ENCODE results near the gene KCNMB2. TPM values are rescaled to one million over a fixed set of nuclear protein-coding genes. Genes with fewer than 3 reads are reported as not detected.

Gene KCNMB2
- polyA plus RNA-seq, 3 donors: not detected

- no peaks in the 10 kb centered on the region for H3K27me3 ChIP-seq (ENCODE audit: control insufficient read depth in 2 of 2, insufficient read depth in 2 of 2, low read length in 2 of 2)
- no peak overlapping the region for H3K27ac ChIP-seq (ENCODE audit: low read depth in 1 of 2, low read length in 2 of 2)
- Mint-ChIP-seq H3K4me1 (no peaks in the 10 kb centered on the region), H3K27ac (no peak overlapping the region), H3K36me3 (no peaks in the 10 kb centered on the region), H3K4me3 (no peak overlapping the region), H3K9me3 (peaks cover 0 to 8% (median 4%) of the 10 kb centered on the region in 7 donors), H3K27me3 (ENCODE audit: low read depth in 3 of 3) (no peaks in the 10 kb centered on the region)
- no peaks in the 10 kb centered on the region for H4K20me1 ChIP-seq (ENCODE audit: insufficient read depth, low read length)
- H3K79me2 ChIP-seq (ENCODE audit: insufficient read depth, low read length): no peaks in the 10 kb centered on the region
- no peak for TF ChIP-seq CTCF (IDR thresholded peaks at IDR 0.05)
- H3K36me3 ChIP-seq (replicated peaks in 1 of 2; ENCODE audit: control insufficient read depth in 1 of 2, insufficient read depth in 2 of 2, low read length in 2 of 2): no peaks in the 10 kb centered on the region
- no peaks in the 10 kb centered on the region for H3K4me1 ChIP-seq (ENCODE audit: control insufficient read depth in 1 of 2, insufficient read depth in 2 of 2, low read length in 2 of 2)
- H3K4me2 ChIP-seq (replicated peaks; ENCODE audit: extremely low read depth, low read length, poor library complexity, severe bottlenecking): no peak overlapping the region
- no peak overlapping the region for H2AFZ ChIP-seq (ENCODE audit: insufficient read depth, low read depth, low read length, poor library complexity, severe bottlenecking)
- no peak for DNase-seq
- no peak overlapping the region for H3K4me3 ChIP-seq (replicated peaks in 1 of 3; ENCODE audit: low read depth in 2 of 3, low read length in 3 of 3)
- peaks cover 0 to 6% of the 10 kb centered on the region in 2 donors for H3K9me3 ChIP-seq (replicated peaks in 1 of 2; ENCODE audit: control insufficient read depth in 1 of 2, insufficient read depth in 1 of 2, low read length in 2 of 2)
- intact Hi-C loops (cut with micrococcal nuclease): no loop called here
- H3K9ac ChIP-seq (ENCODE audit: insufficient read depth, low read length, poor library complexity, severe bottlenecking): no peak overlapping the region
Measured at GRCh38 chr3:178827285-178827856, 291.1 kb downstream of the KCNMB2 start.

- H4K20me1 ChIP-seq (ENCODE audit: insufficient read depth, low read length): no peaks in the 10 kb centered on the region
- no peak overlapping the region for H3K4me2 ChIP-seq (replicated peaks; ENCODE audit: extremely low read depth, low read length, poor library complexity, severe bottlenecking)
- H3K4me3 ChIP-seq (replicated peaks in 1 of 3; ENCODE audit: low read depth in 2 of 3, low read length in 3 of 3): no peak overlapping the region
- DNase-seq: no peak
- Mint-ChIP-seq H3K27me3 (ENCODE audit: low read depth in 3 of 3) (no peaks in the 10 kb centered on the region), H3K9me3 (peaks cover 0 to 6% (median 2%) of the 10 kb centered on the region in 7 donors), H3K4me3 (no peak overlapping the region), H3K4me1 (no peaks in the 10 kb centered on the region), H3K36me3 (no peaks in the 10 kb centered on the region), H3K27ac (no peak overlapping the region)
- no peak for TF ChIP-seq CTCF (IDR thresholded peaks at IDR 0.05)
- H3K36me3 ChIP-seq (replicated peaks in 1 of 2; ENCODE audit: control insufficient read depth in 1 of 2, insufficient read depth in 2 of 2, low read length in 2 of 2): no peaks in the 10 kb centered on the region
- H3K27me3 ChIP-seq (ENCODE audit: control insufficient read depth in 2 of 2, insufficient read depth in 2 of 2, low read length in 2 of 2): no peaks in the 10 kb centered on the region
- no peaks in the 10 kb centered on the region for H3K4me1 ChIP-seq (ENCODE audit: control insufficient read depth in 1 of 2, insufficient read depth in 2 of 2, low read length in 2 of 2)
- H3K79me2 ChIP-seq (ENCODE audit: insufficient read depth, low read length): no peaks in the 10 kb centered on the region
- H2AFZ ChIP-seq (ENCODE audit: insufficient read depth, low read depth, low read length, poor library complexity, severe bottlenecking): no peak overlapping the region
- intact Hi-C loops (cut with micrococcal nuclease): no loop called here
- no peak overlapping the region for H3K27ac ChIP-seq (ENCODE audit: low read depth in 1 of 2, low read length in 2 of 2)
- peaks cover 0 to 5% of the 10 kb centered on the region in 2 donors for H3K9me3 ChIP-seq (replicated peaks in 1 of 2; ENCODE audit: control insufficient read depth in 1 of 2, insufficient read depth in 1 of 2, low read length in 2 of 2)
- WGBS (ENCODE audit: insufficient coverage): 86% methylated on average over 1 of the region's 1 CpG
- H3K9ac ChIP-seq (ENCODE audit: insufficient read depth, low read length, poor library complexity, severe bottlenecking): no peak overlapping the region
Measured at GRCh38 chr3:178833695-178834094, 297.5 kb downstream of the KCNMB2 start.
